Right forelimb (tissue), 1 donor: ENCODE results near the gene KDM1A.
A peak's percentile ranks its signal among the peaks of the same experiment; 100 is the strongest.

ENCODE experiments used
- DNase-seq: peaks from one replicate; pipeline ENCODE4 v3.0.0-alpha.2; 2018

The KDM1A gene

GRCh38 chr1:23018661-23019093, 591 bp upstream of the KDM1A start:
- peak; percentile 48 for DNase-seq

- DNase-seq = peak; percentile 65
Observed at GRCh38 chr1:23019863-23020625, 776 bp downstream of the KDM1A start.

GRCh38 chr1:23020706-23021405, 1.6 kb downstream of the KDM1A start:
- no peak for DNase-seq

GRCh38 chr1:23021834-23022233, 2.6 kb downstream of the KDM1A start:
- DNase-seq = no peak

- no peak for DNase-seq
Observed at GRCh38 chr1:23023174-23023845, 4.0 kb downstream of the KDM1A start.

DNA sequence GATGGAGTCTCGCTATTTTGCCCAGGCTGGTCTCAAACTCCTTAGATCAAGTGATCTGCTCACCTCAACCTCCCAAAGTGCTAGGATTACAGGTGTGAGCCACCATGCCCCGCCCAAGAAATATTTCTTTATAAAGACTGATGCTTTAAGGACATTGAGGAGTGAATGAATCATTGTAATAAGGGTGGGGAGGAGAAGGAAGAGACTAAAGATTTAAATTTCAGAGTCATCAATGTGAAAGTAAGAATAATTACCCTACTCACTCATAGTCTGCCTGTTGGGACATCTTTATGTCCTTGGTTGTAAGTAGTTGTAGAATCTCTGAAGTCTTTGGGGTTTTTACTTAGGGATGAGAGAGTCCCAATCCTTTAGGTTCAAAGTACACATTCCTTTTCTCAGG, 7.3 kb downstream of the KDM1A start:
- DNase-seq = no peak

DNA sequence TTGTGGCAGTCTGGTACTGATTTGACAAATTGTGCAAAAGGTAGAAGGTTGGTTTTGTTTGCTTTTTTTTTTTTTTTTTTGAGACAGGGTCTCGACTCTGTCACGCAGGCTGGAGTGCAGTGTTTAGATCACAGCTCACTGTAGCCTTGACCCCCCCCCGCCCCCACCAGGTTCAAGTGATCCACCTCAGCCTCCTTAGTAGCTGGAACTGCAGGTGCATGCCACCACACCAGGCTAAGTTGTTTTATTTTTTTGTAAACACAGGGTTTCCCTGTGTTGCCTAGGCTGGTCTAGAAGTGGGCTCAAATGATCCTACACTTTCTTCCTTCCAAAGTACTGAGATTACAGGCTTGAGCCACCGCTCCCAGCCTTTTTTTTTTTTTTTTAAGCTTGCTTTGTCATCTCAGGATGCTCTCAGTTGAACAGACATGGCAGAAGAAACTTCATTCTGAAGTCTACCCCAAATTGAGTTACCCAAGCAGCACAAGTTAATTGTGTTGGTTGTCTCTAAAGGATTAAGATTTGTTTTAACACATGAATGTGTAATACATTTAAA, 8.2 kb downstream of the KDM1A start:
- no peak for DNase-seq

DNA sequence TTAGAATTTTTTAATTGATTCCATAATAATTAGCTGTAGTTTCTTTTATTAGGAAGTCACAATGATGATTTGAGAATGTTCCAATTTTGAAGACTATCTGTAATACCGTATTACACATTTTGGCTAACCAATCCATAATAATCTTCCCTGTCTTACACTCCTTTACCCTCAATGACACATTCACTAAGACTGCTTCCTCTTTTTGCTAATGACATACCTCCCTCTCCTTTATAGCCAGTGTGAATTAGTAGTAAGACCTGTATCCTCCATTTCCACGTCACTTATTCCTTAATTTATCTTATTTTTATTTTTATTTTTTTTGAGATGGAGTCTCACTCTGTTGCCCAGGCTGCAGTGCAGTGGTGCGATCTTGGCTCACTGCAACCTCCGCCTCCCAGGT, 10.1 kb downstream of the KDM1A start:
- DNase-seq = no peak

GRCh38 chr1:23035823-23036452, 16.7 kb downstream of the KDM1A start:
- DNase-seq = no peak

- DNase-seq = no peak
Observed at GRCh38 chr1:23037081-23037740, 17.9 kb downstream of the KDM1A start.

- DNase-seq = no peak
Observed at GRCh38 chr1:23039308-23039826, 20.1 kb downstream of the KDM1A start.

DNA sequence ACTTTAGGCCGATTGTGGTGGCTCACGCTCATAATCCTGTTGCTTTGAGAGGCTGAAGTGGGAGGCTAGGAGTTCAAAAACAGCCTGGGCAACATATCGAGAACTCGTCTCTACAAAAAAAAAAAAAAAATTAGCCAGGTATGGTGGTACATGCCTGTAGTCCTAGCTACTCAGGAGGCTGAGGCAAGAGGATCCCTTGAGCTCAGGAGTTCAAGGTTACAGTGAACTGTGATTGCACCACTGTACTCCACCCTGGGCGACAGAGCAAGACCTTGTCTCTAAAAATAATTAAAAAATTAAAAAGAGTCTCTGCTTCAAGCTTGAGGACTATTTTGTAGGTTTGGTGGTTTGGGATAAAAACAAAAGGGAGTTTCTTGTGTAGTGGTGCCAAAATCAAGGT, 21.2 kb downstream of the KDM1A start:
- DNase-seq = no peak

- no peak for DNase-seq
Observed at GRCh38 chr1:23044035-23044434, 24.8 kb downstream of the KDM1A start.

- no peak for DNase-seq
Observed at GRCh38 chr1:23050201-23050600, 30.9 kb downstream of the KDM1A start.

DNA sequence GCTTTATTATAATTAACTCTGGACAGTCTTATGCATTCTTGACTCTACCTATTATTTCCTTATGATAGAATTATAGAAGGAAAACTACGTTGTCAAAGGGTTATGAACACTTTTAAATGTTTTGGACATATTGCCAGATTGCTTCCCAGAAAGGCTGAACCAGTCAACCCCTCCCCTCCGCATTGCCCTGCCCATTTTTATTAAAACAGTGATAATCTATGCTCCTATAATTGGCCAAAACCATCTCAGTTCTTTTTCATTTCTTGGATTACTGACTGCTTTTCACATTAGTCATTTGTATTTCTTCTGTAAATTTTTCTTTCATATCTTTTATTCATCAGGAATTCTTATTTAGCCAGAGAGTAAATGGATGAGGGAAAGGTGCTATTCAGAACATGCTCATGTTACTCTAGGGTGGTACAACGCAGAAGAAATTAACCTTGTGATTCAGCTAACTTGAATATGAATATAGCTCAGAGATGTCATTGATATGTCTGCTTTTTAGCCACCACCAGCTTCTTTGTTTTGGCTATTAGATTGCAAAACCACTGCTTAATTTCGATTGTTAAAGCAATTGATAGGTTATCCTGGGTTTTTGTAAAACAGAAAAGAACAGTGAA, 32.1 kb downstream of the KDM1A start:
- DNase-seq = no peak

GRCh38 chr1:23057301-23057700, 38.0 kb downstream of the KDM1A start:
- DNase-seq = no peak

GRCh38 chr1:23062271-23062670, 43.0 kb downstream of the KDM1A start:
- no peak for DNase-seq

- no peak for DNase-seq
Observed at GRCh38 chr1:23065385-23065784, 46.1 kb downstream of the KDM1A start.

- DNase-seq = no peak
Observed at GRCh38 chr1:23066075-23066474, 46.8 kb downstream of the KDM1A start.

DNA sequence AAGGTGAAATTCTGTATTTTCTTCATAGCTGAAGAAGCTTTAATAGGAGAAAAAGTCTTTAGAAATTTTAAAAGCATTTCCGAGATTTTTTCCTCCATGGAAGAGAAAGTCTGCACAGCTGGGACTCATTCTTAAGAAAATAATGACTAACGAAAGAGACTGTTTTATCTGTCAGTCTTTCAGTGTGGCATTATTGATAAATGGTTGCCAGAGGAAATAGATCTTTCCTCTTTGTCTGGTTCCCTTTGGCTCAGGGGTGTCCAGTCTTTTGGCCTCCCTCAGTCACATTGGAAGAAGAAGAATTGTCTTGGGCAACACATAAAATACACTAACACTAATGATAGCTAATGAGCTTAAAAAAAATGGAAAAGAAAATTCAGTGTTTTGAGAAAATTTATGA, 49.9 kb downstream of the KDM1A start:
- DNase-seq = no peak

GRCh38 chr1:23069675-23070074, 50.4 kb downstream of the KDM1A start:
- no peak for DNase-seq

GRCh38 chr1:23074012-23074411, 54.7 kb downstream of the KDM1A start:
- no peak for DNase-seq
